ENCODE data around the gene KMT5B. TPM values are rescaled to one million over a fixed set of nuclear protein-coding genes. Genes with fewer than 3 reads are reported as not detected.

KMT5B gene
- polyA plus RNA-seq, 3 donors, result 12.2 to 22.0 (median 19.5) TPM

DNA sequence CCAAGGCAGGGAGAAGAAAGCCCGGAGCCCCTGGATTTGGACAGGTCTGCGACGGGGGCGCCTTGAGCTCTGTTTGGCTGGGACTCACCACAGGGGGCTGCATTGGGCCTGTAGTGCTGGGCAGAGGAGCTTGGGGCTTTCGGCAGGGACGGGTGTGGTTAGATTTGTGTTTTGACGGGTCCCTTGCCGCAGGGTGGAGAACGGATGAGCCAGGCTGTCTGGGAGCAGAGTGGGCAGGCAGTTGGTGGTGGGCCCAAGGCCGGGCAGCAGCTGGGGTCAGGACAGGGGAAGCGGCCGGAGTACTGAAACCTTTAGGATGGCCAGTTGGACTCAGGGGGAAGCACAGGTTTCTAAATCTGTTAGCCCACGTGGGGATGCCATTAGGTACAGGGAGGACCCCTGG, 45.3 kb upstream of the KMT5B start:
- Mint-ChIP-seq H3K9me3 (no peaks in the 10 kb centered on the region), H3K27me3 (ENCODE audit: low read depth in 3 of 3) (peaks cover 0 to 8% (median 3%) of the 10 kb centered on the region in 3 donors), H3K36me3 (peaks cover 31% of the 10 kb centered on the region in 2 donors), H3K4me1 (peaks cover 7% of the 10 kb centered on the region), H3K4me3 (no peak overlapping the region), H3K27ac (peak overlapping the region in 1 of 7 donors; percentile 30)
- Histone ChIP-seq H3K27ac (ENCODE audit: low read depth in 1 of 2, low read length in 2 of 2) (no peak overlapping the region), H3K79me2 (ENCODE audit: insufficient read depth, low read length) (no peaks in the 10 kb centered on the region), H2AFZ (ENCODE audit: insufficient read depth, low read depth, low read length, poor library complexity, severe bottlenecking) (peak overlapping the region; percentile 88), H3K9ac (ENCODE audit: insufficient read depth, low read length, poor library complexity, severe bottlenecking) (no peak overlapping the region), H3K9me3 (replicated peaks in 1 of 2; ENCODE audit: control insufficient read depth in 1 of 2, insufficient read depth in 1 of 2, low read length in 2 of 2) (no peaks in the 10 kb centered on the region), H3K4me3 (replicated peaks in 1 of 3; ENCODE audit: low read depth in 2 of 3, low read length in 3 of 3) (no peak overlapping the region), H3K27me3 (ENCODE audit: control insufficient read depth in 2 of 2, insufficient read depth in 2 of 2, low read length in 2 of 2) (no peaks in the 10 kb centered on the region), H4K20me1 (ENCODE audit: insufficient read depth, low read length) (no peaks in the 10 kb centered on the region), H3K36me3 (replicated peaks in 1 of 2; ENCODE audit: control insufficient read depth in 1 of 2, insufficient read depth in 2 of 2, low read length in 2 of 2) (peaks cover 27 to 31% of the 10 kb centered on the region in 2 donors), H3K4me1 (ENCODE audit: control insufficient read depth in 1 of 2, insufficient read depth in 2 of 2, low read length in 2 of 2) (peaks cover 4 to 7% of the 10 kb centered on the region in 2 donors), H3K4me2 (replicated peaks; ENCODE audit: extremely low read depth, low read length, poor library complexity, severe bottlenecking) (no peak overlapping the region)
- DNase-seq, result no peak
- 93% methylated on average over 13 of the region's 13 CpGs for WGBS (ENCODE audit: insufficient coverage)
- TF ChIP-seq, protein P1, sequence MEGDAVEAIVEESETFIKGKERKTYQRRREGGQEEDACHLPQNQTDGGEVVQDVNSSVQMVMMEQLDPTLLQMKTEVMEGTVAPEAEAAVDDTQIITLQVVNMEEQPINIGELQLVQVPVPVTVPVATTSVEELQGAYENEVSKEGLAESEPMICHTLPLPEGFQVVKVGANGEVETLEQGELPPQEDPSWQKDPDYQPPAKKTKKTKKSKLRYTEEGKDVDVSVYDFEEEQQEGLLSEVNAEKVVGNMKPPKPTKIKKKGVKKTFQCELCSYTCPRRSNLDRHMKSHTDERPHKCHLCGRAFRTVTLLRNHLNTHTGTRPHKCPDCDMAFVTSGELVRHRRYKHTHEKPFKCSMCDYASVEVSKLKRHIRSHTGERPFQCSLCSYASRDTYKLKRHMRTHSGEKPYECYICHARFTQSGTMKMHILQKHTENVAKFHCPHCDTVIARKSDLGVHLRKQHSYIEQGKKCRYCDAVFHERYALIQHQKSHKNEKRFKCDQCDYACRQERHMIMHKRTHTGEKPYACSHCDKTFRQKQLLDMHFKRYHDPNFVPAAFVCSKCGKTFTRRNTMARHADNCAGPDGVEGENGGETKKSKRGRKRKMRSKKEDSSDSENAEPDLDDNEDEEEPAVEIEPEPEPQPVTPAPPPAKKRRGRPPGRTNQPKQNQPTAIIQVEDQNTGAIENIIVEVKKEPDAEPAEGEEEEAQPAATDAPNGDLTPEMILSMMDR (IDR thresholded peaks at IDR 0.05), result no peak
- intact Hi-C loops (cut with micrococcal nuclease), result loop anchor here (5.0 to 10.0 kb wide), 4 partner anchors 124 to 189 kb away; no protein-coding TSS in a partner anchor

DNA sequence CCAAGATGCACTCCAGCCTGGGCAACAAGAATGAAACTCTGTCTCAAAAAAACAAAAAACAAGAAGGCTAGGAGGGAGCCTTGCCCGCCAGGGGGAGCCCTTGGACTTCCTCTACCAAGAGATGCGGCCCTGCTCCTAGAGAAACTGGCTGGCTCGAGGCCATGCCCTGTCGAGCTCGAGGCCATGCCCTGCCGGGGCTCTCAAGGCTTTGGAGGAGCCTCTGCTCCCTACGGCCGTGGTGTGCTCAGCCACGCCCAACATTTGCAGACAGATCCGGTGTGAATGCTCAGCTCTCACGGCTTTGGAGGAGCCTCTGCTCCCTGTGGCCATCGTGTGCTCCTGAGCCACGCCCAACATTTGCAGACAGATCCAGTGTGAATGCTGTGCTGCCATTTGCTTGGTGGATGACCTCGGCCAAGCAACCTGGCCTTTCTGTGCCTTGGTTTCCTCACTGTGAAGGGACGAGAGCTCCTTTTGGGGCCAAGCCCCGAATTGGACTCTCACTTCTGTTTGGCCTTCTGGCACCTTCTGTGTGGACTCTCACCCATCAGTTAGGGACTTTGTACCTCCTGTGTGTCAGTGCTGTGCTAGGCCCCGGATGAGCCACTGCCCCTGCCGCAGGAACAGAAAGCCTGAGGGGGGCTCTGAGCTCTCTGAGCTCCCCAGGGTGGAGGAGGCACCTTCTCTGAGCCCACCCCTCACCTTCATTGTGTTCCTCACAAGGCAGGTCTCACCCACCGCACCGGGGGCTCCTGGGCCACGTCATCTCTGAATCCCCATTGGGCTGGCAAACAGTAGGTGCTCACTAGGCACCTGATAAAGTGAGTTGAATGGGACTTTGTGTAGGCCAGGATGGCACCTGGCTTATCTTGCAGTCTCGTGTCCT, 44.6 kb upstream of the KMT5B start:
- Mint-ChIP-seq H3K27me3 (ENCODE audit: low read depth in 3 of 3) (peaks cover 0 to 9% (median 3%) of the 10 kb centered on the region in 3 donors), H3K36me3 (peaks cover 25% of the 10 kb centered on the region in 2 donors), H3K4me3 (peak overlapping the region in 1 of 2 donors; percentile 81), H3K27ac (no peak overlapping the region), H3K4me1 (peaks cover 7% of the 10 kb centered on the region), H3K9me3 (no peaks in the 10 kb centered on the region)
- peaks cover 20 to 25% of the 10 kb centered on the region in 2 donors for H3K36me3 ChIP-seq (replicated peaks in 1 of 2; ENCODE audit: control insufficient read depth in 1 of 2, insufficient read depth in 2 of 2, low read length in 2 of 2)
- no peak overlapping the region for H3K4me3 ChIP-seq (replicated peaks in 1 of 3; ENCODE audit: low read depth in 2 of 3, low read length in 3 of 3)
- H3K4me2 ChIP-seq (replicated peaks; ENCODE audit: extremely low read depth, low read length, poor library complexity, severe bottlenecking), result peak overlapping the region; percentile 50
- H3K4me1 ChIP-seq (ENCODE audit: control insufficient read depth in 1 of 2, insufficient read depth in 2 of 2, low read length in 2 of 2), result peaks cover 4 to 7% of the 10 kb centered on the region in 2 donors
- no peak overlapping the region for H3K27ac ChIP-seq (ENCODE audit: low read depth in 1 of 2, low read length in 2 of 2)
- no peaks in the 10 kb centered on the region for H3K9me3 ChIP-seq (replicated peaks in 1 of 2; ENCODE audit: control insufficient read depth in 1 of 2, insufficient read depth in 1 of 2, low read length in 2 of 2)
- peak; percentile 83 to 91 (median 86) for DNase-seq
- no peaks in the 10 kb centered on the region for H4K20me1 ChIP-seq (ENCODE audit: insufficient read depth, low read length)
- no peaks in the 10 kb centered on the region for H3K27me3 ChIP-seq (ENCODE audit: control insufficient read depth in 2 of 2, insufficient read depth in 2 of 2, low read length in 2 of 2)
- TF ChIP-seq, protein P1 (IDR thresholded peaks at IDR 0.05), result peak; percentile 89
- H3K79me2 ChIP-seq (ENCODE audit: insufficient read depth, low read length), result no peaks in the 10 kb centered on the region
- H2AFZ ChIP-seq (ENCODE audit: insufficient read depth, low read depth, low read length, poor library complexity, severe bottlenecking), result peak overlapping the region; percentile 88
- no peak overlapping the region for H3K9ac ChIP-seq (ENCODE audit: insufficient read depth, low read length, poor library complexity, severe bottlenecking)
- intact Hi-C loops (cut with micrococcal nuclease), result loop anchor here (1.0 to 10.0 kb wide), 5 partner anchors 40 to 190 kb away; no protein-coding TSS in a partner anchor
- WGBS (ENCODE audit: insufficient coverage), result 44% methylated on average over 21 of the region's 22 CpGs
